Measurements from ENCODE around the gene TRIP4. TPM values are rescaled to one million over a fixed set of nuclear protein-coding genes. Genes with fewer than 3 reads are reported as not detected.
"Not testable (repeated sequence)": the region's sequence is repeated elsewhere in the genome, so short reads cannot be mapped to it uniquely, and the experiment has no call there.

The TRIP4 gene
- total RNA-seq, 2 donors from 2014 or later, result 14.9 to 17.5 TPM

GRCh38 chr15:64495968-64496367, 108.3 kb downstream of the TRIP4 start:
- not testable (repeated sequence) for H3K9me3 ChIP-seq (ENCODE audit: control insufficient read depth, low read length, poor library complexity, severe bottlenecking); H3K4me3 Mint-ChIP-seq; H3K27me3 Mint-ChIP-seq; DNase-seq; ATAC-seq; H3K36me3 Mint-ChIP-seq (ENCODE audit: low read depth)
- H3K4me1 Mint-ChIP-seq, result peaks cover 44% of the 10 kb centered on the region
- H3K27ac Mint-ChIP-seq, result peak overlapping the region; percentile 90

DNA sequence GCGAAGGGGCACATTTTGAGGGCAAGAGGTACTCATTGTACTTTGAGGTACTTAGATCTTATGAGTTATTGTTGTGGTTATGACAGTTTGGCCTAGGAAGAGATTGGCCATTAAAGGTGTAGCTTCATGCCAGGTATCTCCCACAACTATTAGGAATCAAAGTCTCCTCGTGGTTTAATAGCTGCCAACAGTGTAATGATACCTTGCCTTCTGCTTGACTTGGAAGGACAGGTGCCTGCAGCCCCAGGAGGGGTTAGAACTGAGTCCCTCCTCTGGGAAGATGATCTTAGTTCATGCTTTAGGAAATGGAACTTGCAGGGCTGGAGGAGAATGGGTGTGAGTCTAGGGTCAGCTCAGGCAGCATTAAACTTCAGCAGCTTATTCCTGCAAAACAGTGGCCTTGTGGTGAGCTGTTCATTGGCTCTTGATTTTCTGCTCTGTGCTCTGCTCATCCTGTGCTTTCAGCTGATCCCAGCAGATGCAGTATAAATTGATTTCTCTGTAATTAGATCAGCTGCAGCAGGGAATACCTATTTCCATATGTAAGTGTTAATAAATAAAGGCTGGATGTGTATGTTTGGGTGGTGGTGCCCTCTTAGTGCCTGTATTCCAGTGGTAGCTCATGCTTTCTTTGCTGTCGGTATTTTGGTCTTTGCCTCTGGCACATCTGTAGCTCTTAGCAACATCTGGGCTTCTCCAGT, 113.2 kb downstream of the TRIP4 start:
- H3K9me3 ChIP-seq (ENCODE audit: control insufficient read depth, low read length, poor library complexity, severe bottlenecking), result no peaks in the 10 kb centered on the region
- H3K27me3 Mint-ChIP-seq, result no peaks in the 10 kb centered on the region
- peaks cover 4% of the 10 kb centered on the region for H3K36me3 Mint-ChIP-seq (ENCODE audit: low read depth)
- H3K4me1 Mint-ChIP-seq, result peaks cover 69% of the 10 kb centered on the region
- H3K27ac Mint-ChIP-seq, result peak overlapping the region; percentile 94
- H3K4me3 Mint-ChIP-seq, result no peak overlapping the region
- DNase-seq (no peak), ATAC-seq (no peak)

GRCh38 chr15:64501396-64501715, 113.7 kb downstream of the TRIP4 start:
- Mint-ChIP-seq H3K4me1 (peaks cover 66% of the 10 kb centered on the region), H3K27ac (peak overlapping the region; percentile 94), H3K36me3 (ENCODE audit: low read depth) (peaks cover 4% of the 10 kb centered on the region), H3K27me3 (no peaks in the 10 kb centered on the region), H3K4me3 (no peak overlapping the region)
- no peak for ATAC-seq
- DNase-seq, result no peak
- no peaks in the 10 kb centered on the region for H3K9me3 ChIP-seq (ENCODE audit: control insufficient read depth, low read length, poor library complexity, severe bottlenecking)

- Mint-ChIP-seq H3K4me1 (peaks cover 65% of the 10 kb centered on the region), H3K27me3 (no peaks in the 10 kb centered on the region), H3K36me3 (ENCODE audit: low read depth) (peaks cover 4% of the 10 kb centered on the region), H3K27ac (peak overlapping the region; percentile 94), H3K4me3 (peak overlapping the region; percentile 21)
- ATAC-seq (no peak), DNase-seq (no peak)
- H3K9me3 ChIP-seq (ENCODE audit: control insufficient read depth, low read length, poor library complexity, severe bottlenecking), result no peaks in the 10 kb centered on the region
Observed at GRCh38 chr15:64502151-64502550, 114.5 kb downstream of the TRIP4 start.

GRCh38 chr15:64502551-64502950, 114.9 kb downstream of the TRIP4 start:
- Mint-ChIP-seq H3K4me1 (peaks cover 65% of the 10 kb centered on the region), H3K27ac (peak overlapping the region; percentile 94), H3K36me3 (ENCODE audit: low read depth) (peaks cover 4% of the 10 kb centered on the region), H3K27me3 (no peaks in the 10 kb centered on the region), H3K4me3 (peak overlapping the region; percentile 83)
- no peak for DNase-seq
- no peak for ATAC-seq
- H3K9me3 ChIP-seq (ENCODE audit: control insufficient read depth, low read length, poor library complexity, severe bottlenecking), result no peaks in the 10 kb centered on the region

- H3K27ac Mint-ChIP-seq, result peak overlapping the region; percentile 94
- no peaks in the 10 kb centered on the region for H3K27me3 Mint-ChIP-seq
- H3K4me1 Mint-ChIP-seq, result peaks cover 67% of the 10 kb centered on the region
- H3K36me3 Mint-ChIP-seq (ENCODE audit: low read depth), result peaks cover 4% of the 10 kb centered on the region
- DNase-seq, result no peak
- ATAC-seq, result peak; percentile 65
- peak overlapping the region; percentile 83 for H3K4me3 Mint-ChIP-seq
- no peaks in the 10 kb centered on the region for H3K9me3 ChIP-seq (ENCODE audit: control insufficient read depth, low read length, poor library complexity, severe bottlenecking)
Observed at GRCh38 chr15:64503197-64503596, 115.6 kb downstream of the TRIP4 start.

- H3K36me3 Mint-ChIP-seq (ENCODE audit: low read depth), result peaks cover 4% of the 10 kb centered on the region
- H3K27me3 Mint-ChIP-seq, result no peaks in the 10 kb centered on the region
- ATAC-seq, result peak; percentile 48
- no peak for DNase-seq
- peaks cover 63% of the 10 kb centered on the region for H3K4me1 Mint-ChIP-seq
- H3K27ac Mint-ChIP-seq, result peak overlapping the region; percentile 94
- peak overlapping the region; percentile 83 for H3K4me3 Mint-ChIP-seq
- no peaks in the 10 kb centered on the region for H3K9me3 ChIP-seq (ENCODE audit: control insufficient read depth, low read length, poor library complexity, severe bottlenecking)
Observed at GRCh38 chr15:64503640-64504039, 116.0 kb downstream of the TRIP4 start.

Other genes with a start within 250 kb of the TRIP4 start
- gene SNX22, start 236.1 kb upstream of the TRIP4 start, total RNA-seq, result 1 to 10 TPM in 1 of 2 donors, under 1 TPM in 1; 0.42 to 1.9 TPM
- gene PPIB, start 224.8 kb upstream of the TRIP4 start, total RNA-seq, result 100 to 1,000 TPM; 202 to 208 TPM
- gene CSNK1G1, start 31.7 kb upstream of the TRIP4 start, total RNA-seq, result 10 to 100 TPM; 23.2 to 25.5 TPM
- gene PCLAF, start 6.4 kb upstream of the TRIP4 start, total RNA-seq, result under 1 TPM; 0.76 to 0.85 TPM
- 10 to 100 TPM; 37.6 to 43.2 TPM for gene ZNF609, start 72.7 kb downstream of the TRIP4 start, total RNA-seq

Data from T-helper 17 cell (primary cell).